Effector memory CD8-positive, alpha-beta T cell (primary cell): Measurements from ENCODE around the gene C19orf53.

ENCODE experiments used
- ATAC-seq: fragments of 150-1000 bp; cut with Tn5 transposase; replicated peaks from 2 replicates; pipeline ENCODE4 v1.10.0; 2021; ENCODE audit warnings: mild to moderate bottlenecking, moderate library complexity
- DNase-seq, 3 experiments: peaks; one replicate each; pipeline ENCODE4 v3.0.0; 2021
- H3K27ac Mint-ChIP-seq, 2 donors: one replicate each; pipeline ENCODE4 v1.8.0; 2022; ENCODE audit warnings: mild to moderate bottlenecking in 2 of 2, mixed read lengths in 2 of 2, moderate library complexity in 2 of 2
- H3K27me3 Mint-ChIP-seq, 2 donors: one replicate each; pipeline ENCODE4 v1.8.0; 2022; ENCODE audit warnings: mixed read lengths in 2 of 2
- H3K36me3 Mint-ChIP-seq: one replicate; pipeline ENCODE4 v1.8.0; 2022; ENCODE audit warnings: mild to moderate bottlenecking, moderate library complexity, mixed read lengths; ENCODE audit not compliant: insufficient read depth
- H3K4me1 Mint-ChIP-seq, 2 donors: one replicate each; pipeline ENCODE4 v1.8.0; 2022; ENCODE audit warnings: low read depth in 2 of 2, mixed read lengths in 2 of 2
- H3K4me3 Mint-ChIP-seq, 2 donors: one replicate each; pipeline ENCODE4 v1.8.0; 2022; ENCODE audit warnings: mild to moderate bottlenecking in 2 of 2, mixed read lengths in 2 of 2, moderate library complexity in 2 of 2
- H3K9me3 Mint-ChIP-seq, 2 donors: one replicate each; pipeline ENCODE4 v1.8.0; 2022; ENCODE audit warnings: mixed read lengths in 2 of 2

C19orf53 gene

DNA sequence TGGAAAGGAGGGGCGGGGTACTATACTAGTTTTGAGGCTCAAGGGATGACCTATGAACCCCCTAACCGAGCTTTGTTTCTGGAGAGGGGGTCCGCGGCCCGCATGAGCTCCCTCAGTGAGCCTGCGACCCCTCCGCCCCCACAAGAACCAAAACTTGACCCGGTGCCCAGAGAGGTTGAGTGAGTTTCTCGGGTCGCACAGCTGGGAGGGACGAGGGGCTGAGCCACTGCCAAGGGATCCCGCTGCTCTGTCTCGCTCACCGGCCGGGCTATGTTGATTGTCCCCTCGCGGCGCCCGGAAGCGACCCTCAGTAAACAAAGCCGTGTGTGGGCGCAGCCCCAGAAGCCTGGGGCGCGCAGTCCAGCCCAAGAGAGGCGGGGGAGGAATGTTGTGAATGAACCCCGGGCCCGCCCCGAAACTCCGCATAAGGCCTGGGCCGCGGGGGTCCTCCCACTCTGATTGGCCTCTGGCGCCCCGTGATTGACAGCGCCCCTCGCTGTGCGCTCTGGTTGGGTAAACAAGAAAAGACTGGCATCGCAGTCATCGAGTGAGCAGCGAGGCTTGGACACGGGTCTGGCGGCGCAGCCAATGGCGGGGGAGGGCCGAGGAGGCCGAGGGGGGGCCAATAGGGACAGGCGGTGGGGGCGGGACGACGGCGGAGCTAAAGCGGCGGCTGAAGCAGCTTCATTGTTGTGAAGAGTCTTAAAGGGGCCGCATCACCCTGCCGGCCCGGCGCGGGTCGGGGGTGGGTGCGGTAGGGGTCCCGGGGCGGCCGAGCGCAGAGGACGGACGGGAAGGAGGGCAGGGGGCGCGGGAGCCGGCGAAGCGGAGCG is 20.7 kb downstream of the C19orf53 start, which contains the start of gene ZSWIM4:
TSS of gene ZSWIM4 (plus strand) at position 687 of the 833 bp plus-strand sequence. CDS start 206 bp downstream, outside the sequence.
- H3K36me3 Mint-ChIP-seq: peaks cover 23% of the 10 kb centered on the region
- peak; percentile 72 to 86 (median 84) for DNase-seq
- no peaks in the 10 kb centered on the region for H3K27me3 Mint-ChIP-seq
- H3K9me3 Mint-ChIP-seq: no peaks in the 10 kb centered on the region
- H3K4me1 Mint-ChIP-seq: peaks cover 27 to 29% of the 10 kb centered on the region in 2 donors
- peak within 1 kb of the TSS; percentile 94 to 99 for H3K4me3 Mint-ChIP-seq
- peak within 1 kb of the TSS; percentile 98 to 99 for H3K27ac Mint-ChIP-seq
- peak; percentile 83 for ATAC-seq

DNA sequence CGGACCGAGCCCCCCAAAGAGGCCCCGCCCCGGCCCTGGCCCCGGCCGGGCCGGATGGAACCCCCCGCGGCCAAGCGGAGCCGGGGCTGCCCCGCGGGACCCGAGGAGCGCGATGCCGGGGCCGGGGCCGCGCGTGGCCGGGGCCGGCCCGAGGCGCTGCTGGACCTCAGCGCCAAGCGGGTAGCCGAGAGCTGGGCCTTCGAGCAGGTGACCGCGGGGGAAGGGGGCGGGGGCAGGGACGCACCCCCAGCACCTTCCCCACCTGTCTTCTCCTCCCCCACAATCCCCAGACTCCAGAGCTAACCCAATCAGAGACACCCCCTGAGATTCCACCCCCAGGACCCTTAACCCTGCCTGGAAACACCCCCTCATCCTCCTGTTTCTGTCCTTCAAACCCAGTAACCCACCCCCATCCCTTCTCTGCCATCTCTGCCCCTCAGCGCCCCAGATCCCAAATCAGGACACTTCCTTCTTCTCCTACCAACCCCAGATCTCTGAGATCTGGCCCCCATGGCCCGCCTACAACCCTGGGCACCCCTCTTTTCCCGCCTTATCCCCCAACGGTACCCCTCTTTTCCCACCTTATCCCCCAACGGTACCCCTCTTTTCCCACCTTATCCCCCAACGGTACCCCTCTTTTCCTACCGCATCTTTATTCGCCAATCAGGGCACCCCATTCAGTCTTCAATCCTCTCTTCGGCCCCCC is 21.5 kb downstream of the C19orf53 start:
- Mint-ChIP-seq H3K36me3 (peaks cover 17% of the 10 kb centered on the region), H3K9me3 (no peaks in the 10 kb centered on the region), H3K4me3 (peak overlapping the region; percentile 94 to 99), H3K4me1 (peaks cover 21% of the 10 kb centered on the region in 2 donors), H3K27ac (peak overlapping the region; percentile 98 to 99), H3K27me3 (no peaks in the 10 kb centered on the region)
- ATAC-seq: peak; percentile 9
- no peak for DNase-seq

DNA sequence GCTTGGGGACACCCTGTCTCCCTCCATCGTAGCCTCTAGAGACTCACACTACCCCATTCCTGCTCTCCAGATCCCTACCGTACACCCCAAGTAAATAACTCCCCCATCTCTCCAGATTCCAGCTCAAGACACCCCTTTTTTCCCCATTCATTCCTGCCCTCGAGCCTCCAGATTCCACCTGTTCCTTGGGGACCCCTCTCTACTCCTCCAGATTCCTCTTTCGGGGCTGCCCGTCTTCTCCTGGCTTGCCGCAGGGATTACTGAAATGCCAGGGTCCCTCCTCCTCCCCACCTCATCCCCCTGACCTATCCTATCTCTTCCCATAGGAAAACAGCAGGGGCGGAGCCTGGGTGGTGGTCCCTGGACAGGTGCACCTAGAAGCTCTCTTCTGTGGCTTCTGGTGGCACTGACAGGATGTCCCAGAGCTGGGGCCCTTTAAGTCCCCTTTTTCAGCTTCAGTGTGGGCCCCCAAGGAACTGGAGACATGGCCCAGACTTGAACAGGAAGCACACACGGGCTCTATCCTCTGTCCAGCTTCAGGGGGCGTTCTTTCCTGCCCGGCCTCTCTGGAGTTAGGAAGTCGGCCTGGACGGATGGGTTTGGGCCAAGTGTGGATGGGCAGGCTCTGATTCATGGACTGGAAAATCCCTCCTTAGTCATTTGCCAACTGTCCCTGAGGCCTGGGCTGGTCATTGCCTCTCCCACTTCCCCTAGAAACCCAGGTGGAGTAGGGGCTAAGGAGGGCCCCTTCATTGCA is 22.2 kb downstream of the C19orf53 start:
- Mint-ChIP-seq H3K4me1 (peaks cover 21 to 25% of the 10 kb centered on the region in 2 donors), H3K9me3 (no peaks in the 10 kb centered on the region), H3K27me3 (no peaks in the 10 kb centered on the region), H3K4me3 (peak overlapping the region; percentile 94 to 99), H3K36me3 (peaks cover 20% of the 10 kb centered on the region), H3K27ac (peak overlapping the region; percentile 98 to 99)
- ATAC-seq (no peak), DNase-seq (no peak)

DNA sequence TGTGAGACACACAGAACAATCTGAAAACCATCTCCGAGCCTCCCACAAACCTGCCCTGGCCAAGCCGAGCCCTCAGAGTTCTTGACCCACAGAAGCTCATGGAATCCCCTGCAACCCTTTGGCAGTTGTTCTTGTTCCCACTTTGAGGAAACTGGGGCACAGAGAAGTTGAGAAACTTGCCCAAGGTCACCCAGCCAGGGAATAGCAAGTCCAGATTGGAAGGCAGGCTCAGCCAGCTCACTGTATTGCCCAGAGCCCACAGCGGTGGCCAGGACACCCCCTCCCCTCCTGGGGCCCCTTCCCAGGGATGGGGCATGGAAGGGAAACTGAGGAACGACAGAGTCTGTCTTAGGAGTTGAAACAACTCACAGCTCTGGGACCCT is 22.8 kb downstream of the C19orf53 start:
- no peak for DNase-seq
- ATAC-seq: no peak
- Mint-ChIP-seq H3K9me3 (no peaks in the 10 kb centered on the region), H3K36me3 (peaks cover 20% of the 10 kb centered on the region), H3K27me3 (no peaks in the 10 kb centered on the region), H3K27ac (peak overlapping the region in 1 of 2 donors; percentile 99), H3K4me1 (peaks cover 21 to 25% of the 10 kb centered on the region in 2 donors), H3K4me3 (peak overlapping the region in 1 of 2 donors; percentile 99)

DNA sequence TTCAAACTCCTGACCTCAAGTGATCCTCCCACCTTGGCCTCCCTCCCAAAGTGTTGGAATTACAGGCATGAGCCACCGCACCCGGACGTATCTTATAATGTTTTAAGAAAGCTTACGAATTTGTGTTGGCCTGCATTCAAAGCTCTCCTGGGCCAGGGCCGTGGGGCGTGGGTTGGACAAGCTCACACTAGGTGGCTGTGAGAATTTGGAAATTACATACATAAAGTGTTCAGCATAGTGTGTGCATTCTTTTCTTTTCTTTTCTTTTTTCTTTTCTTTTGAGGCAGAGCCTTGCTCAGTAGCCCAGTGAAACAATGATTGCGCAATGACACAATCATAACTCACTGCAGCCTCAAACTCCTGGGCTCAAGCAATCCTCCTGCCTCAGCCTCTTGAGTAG is 23.6 kb downstream of the C19orf53 start:
- ATAC-seq (no peak), DNase-seq (no peak)
- Mint-ChIP-seq H3K4me3 (no peak overlapping the region), H3K27ac (peak overlapping the region in 1 of 2 donors; percentile 55), H3K9me3 (no peaks in the 10 kb centered on the region), H3K27me3 (no peaks in the 10 kb centered on the region), H3K4me1 (peaks cover 22 to 25% of the 10 kb centered on the region in 2 donors), H3K36me3 (peaks cover 17% of the 10 kb centered on the region)

DNA sequence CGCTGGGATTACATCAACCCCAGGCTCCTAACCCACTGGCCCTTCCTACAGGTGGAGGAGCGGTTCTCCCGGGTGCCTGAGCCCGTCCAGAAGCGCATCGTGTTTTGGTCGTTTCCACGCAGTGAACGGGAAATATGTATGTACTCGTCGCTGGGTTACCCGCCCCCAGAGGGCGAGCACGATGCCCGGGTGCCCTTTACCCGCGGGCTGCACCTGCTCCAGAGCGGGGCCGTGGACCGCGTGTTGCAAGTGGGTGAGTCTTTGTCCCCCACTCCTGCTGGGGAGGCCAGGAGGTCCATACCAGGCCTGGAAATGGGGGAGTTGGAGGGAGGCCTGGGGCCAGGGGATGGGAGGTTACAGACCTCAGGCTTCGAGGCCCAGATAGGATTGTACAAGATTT is 25.4 kb downstream of the C19orf53 start:
- H3K4me1 Mint-ChIP-seq: peaks cover 19% of the 10 kb centered on the region in 2 donors
- H3K9me3 Mint-ChIP-seq: no peaks in the 10 kb centered on the region
- peaks cover 11% of the 10 kb centered on the region for H3K36me3 Mint-ChIP-seq
- H3K27ac Mint-ChIP-seq: no peak overlapping the region
- no peak for DNase-seq
- no peaks in the 10 kb centered on the region for H3K27me3 Mint-ChIP-seq
- no peak overlapping the region for H3K4me3 Mint-ChIP-seq
- no peak for ATAC-seq

DNA sequence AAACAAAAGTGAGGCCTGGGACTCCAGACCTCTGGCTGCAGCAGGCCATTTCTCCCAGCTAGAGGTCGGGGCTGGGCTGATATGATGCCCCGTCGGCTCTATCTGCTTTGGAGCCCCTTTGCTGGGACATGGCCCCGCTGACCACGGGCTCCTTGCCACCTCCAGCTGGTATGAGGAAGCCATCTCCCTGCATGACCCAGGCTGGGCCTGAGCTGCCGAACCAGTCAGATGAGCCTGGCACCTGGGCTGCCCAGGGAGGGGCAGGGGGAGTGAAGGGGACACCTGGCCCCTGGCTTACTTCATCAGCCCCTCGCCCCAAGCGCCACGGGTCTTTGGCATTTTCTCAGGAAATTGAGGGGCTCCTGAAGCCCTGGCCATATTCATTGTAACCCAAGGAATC is 28.8 kb downstream of the C19orf53 start:
- ATAC-seq (no peak), DNase-seq (no peak)
- Mint-ChIP-seq H3K4me3 (no peak overlapping the region), H3K27me3 (no peaks in the 10 kb centered on the region), H3K9me3 (no peaks in the 10 kb centered on the region), H3K36me3 (peaks cover 11% of the 10 kb centered on the region), H3K27ac (no peak overlapping the region), H3K4me1 (peaks cover 4 to 5% of the 10 kb centered on the region in 2 donors)

DNA sequence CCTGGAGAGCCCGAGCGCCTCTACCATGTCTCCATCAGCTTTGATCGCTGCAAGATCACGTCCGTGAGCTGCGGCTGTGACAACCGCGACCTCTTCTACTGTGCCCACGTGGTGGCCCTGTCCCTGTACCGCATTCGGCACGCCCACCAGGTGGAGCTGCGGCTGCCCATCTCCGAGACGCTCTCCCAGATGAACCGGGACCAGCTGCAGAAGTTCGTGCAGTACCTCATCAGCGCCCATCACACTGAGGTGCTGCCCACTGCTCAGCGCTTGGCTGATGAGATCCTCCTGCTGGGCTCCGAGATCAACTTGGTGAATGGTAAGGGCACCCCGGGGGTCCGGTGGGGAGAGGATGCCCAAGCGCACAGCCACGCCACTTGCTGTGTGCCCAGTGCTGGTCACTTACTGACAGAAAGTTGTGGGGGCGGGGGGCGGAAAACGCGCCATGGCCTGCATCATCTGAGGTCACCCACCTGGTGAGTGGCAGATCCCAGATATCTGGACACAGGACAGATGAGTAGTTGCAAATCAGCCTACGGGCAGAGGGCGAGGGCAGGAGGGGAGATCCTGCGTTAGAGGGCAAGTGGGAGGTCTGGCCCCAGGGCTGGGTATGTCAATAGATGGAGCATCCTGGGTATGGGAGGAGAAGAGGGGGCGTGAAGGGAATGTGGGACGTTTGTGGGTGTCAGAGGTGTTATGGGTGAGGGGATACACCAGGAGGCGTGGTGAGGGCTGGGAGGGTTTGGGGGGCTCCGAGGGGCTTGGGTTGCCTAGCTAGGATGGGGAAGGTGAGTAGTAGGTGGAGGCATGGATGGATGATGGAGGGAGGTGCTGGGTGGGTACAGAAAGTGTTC is 30.8 kb downstream of the C19orf53 start:
- ATAC-seq (no peak), DNase-seq (no peak)
- Mint-ChIP-seq H3K9me3 (no peaks in the 10 kb centered on the region), H3K4me3 (no peak overlapping the region), H3K36me3 (peaks cover 11% of the 10 kb centered on the region), H3K27me3 (no peaks in the 10 kb centered on the region), H3K4me1 (peaks cover 4 to 5% of the 10 kb centered on the region in 2 donors), H3K27ac (no peak overlapping the region)

DNA sequence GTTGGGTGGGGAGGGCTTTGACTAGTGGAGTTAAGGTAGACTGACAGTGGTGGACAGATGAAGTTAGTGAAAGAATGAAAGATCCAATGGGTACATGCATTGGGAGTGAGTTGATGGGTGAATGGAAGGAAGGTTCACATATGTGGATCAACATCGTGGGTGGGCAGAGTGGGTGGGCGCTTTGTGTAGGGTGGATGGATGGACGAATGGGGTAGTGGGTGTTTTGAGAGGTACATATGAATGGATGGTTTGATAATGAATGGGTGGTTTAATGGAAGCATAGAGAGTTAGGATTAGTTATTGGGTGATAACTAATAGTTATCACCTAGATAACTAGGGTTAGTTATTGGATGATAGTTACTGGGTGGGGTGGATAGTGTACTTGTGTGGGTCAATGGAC is 32.5 kb downstream of the C19orf53 start:
- DNase-seq: no peak
- Mint-ChIP-seq H3K36me3 (peaks cover 14% of the 10 kb centered on the region), H3K9me3 (no peaks in the 10 kb centered on the region), H3K4me3 (no peak overlapping the region), H3K4me1 (peaks cover 0 to 5% of the 10 kb centered on the region in 2 donors), H3K27me3 (no peaks in the 10 kb centered on the region), H3K27ac (no peak overlapping the region)
- no peak for ATAC-seq

DNA sequence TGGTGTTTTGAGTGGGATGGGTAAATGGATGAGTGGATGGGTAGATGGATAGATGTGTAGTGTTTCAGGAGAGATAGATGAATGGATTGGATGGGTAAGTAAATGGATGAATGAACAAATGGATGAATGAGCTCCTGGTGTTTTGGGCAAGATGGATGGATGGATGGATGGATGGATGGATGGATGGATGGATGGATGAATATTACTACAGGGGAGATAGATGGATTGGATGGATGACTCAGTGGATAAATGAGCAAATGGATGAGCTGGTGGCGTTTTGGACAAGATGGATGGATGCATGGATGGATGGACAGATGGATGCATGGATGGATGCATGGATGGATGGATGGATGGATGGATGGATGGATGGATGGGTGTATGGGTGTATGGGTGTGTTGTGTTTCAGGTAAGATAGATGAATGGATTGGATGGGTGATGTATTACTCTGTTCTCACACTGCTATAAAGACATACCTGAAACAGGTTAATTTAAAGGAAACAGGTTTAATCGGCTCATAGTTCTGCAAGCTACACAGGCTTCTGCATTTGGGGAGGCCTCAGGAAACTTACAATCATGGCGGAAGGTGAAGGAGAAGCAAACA is 33.3 kb downstream of the C19orf53 start:
- peaks cover 14% of the 10 kb centered on the region for H3K36me3 Mint-ChIP-seq
- H3K4me1 Mint-ChIP-seq: peaks cover 0 to 5% of the 10 kb centered on the region in 2 donors
- ATAC-seq (no peak), DNase-seq (no peak)
- no peak overlapping the region for H3K27ac Mint-ChIP-seq
- H3K27me3 Mint-ChIP-seq: no peaks in the 10 kb centered on the region
- H3K4me3 Mint-ChIP-seq: no peak overlapping the region
- no peaks in the 10 kb centered on the region for H3K9me3 Mint-ChIP-seq

DNA sequence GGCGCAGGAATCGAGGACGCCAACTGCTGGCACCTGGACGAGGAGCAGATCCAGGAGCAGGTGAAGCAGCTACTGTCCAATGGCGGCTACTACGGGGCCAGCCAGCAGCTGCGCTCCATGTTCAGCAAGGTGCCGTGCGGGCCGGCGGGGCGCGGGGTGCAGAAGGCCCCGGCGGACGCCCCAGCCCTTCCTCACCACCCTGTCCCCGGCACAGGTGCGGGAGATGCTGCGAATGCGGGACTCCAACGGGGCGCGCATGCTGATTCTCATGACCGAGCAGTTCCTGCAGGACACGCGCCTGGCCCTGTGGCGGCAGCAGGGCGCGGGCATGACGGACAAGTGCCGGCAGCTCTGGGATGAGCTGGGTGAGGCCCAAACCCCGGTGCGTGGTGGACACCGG is 34.6 kb downstream of the C19orf53 start:
- H3K9me3 Mint-ChIP-seq: no peaks in the 10 kb centered on the region
- no peak overlapping the region for H3K4me3 Mint-ChIP-seq
- H3K27ac Mint-ChIP-seq: no peak overlapping the region
- no peaks in the 10 kb centered on the region for H3K27me3 Mint-ChIP-seq
- DNase-seq (no peak), ATAC-seq (no peak)
- H3K36me3 Mint-ChIP-seq: peaks cover 14% of the 10 kb centered on the region
- peaks cover 0 to 3% of the 10 kb centered on the region in 2 donors for H3K4me1 Mint-ChIP-seq

DNA sequence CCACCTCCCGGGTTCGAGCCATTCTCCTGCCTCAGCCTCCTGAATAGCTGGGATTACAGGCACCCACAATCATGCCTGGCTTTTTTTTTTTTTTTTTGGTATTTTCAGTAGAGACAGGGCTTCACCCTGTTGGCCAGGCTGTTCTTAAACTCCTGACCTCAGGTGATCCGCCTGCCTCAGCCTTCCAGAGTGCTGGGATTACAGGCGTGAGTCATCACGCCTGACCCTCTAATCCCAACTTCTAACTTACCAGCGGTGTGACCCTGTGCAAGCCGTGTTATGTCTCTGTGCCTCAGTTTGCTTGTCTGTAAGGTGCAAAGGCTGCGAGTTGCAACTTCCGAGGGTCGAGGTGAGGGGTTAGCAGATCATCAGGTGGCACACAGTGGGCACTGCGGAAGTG is 38.3 kb downstream of the C19orf53 start:
- H3K27ac Mint-ChIP-seq: no peak overlapping the region
- DNase-seq (no peak), ATAC-seq (no peak)
- H3K4me1 Mint-ChIP-seq: peaks cover 4 to 10% of the 10 kb centered on the region in 2 donors
- no peak overlapping the region for H3K4me3 Mint-ChIP-seq
- H3K27me3 Mint-ChIP-seq: no peaks in the 10 kb centered on the region
- no peaks in the 10 kb centered on the region for H3K9me3 Mint-ChIP-seq
- peaks cover 12% of the 10 kb centered on the region for H3K36me3 Mint-ChIP-seq
